K562 (cell line): ENCODE data around the gene QSOX2. TPM values are rescaled to one million over a fixed set of nuclear protein-coding genes. Genes with fewer than 3 reads are reported as not detected.

Experiments
- ATAC-seq: fragments of 200-7000 bp; cut with Tn5 transposase; 3 replicates; pipeline ENCODE4 v1.9.1; 2020; ENCODE audit warnings: moderate library complexity
- BruUV-seq: library from RNA; stranded (reverse); fragments of 400-500 nt; replicated peaks from 2 replicates; lab custom pipeline; 2021; lab: Mats Ljungman, UMichigan
- CTCF ChIA-PET: fragments of 300-600 bp; formaldehyde crosslinking; extraction: SDS; loops from one replicate; lab custom pipeline; 2021; ENCODE audit warnings: low intra/inter-chr PET ratio; lab: Yijun Ruan, JAX
- POLR2A ChIA-PET: fragments of 300-600, 350-650 bp; sonication (Branson Sonifier 250); formaldehyde crosslinking; extraction: SDS; loops from one replicate; lab custom pipeline; 2021; ENCODE audit warnings: antibody characterized with exemption, inconsistent platforms; lab: Yijun Ruan, JAX
- DNase-seq, 4 experiments: peaks; one replicate each; pipeline versions ENCODE4 v3.0.0 to v3.0.0-alpha.2; 2011 to 2018; ENCODE audit warnings: low spot score in 3 of 4, mixed read lengths in 3 of 4; ENCODE audit errors: extremely low read depth in 1 of 4
- FAIRE-seq: peaks from 2 replicates; lab custom pipeline; 2011; peaks lifted over from hg19 to GRCh38; lab: Jason Lieb, UNC
- H2AFZ ChIP-seq: 2 replicates; pipeline ENCODE4 v1.6.0; 2011; ENCODE audit warnings: low read depth, low read length, control low read depth, inconsistent platforms
- H3K27ac ChIP-seq: fragments of 200-600 bp; 3 replicates; pipeline ENCODE4 v1.8.0; 2011; ENCODE audit warnings: low read depth, mild to moderate bottlenecking, control low read depth, inconsistent platforms, low read length, moderate library complexity, mixed read lengths; ENCODE audit errors: extremely low read depth
- H3K27me3 ChIP-seq, 2 experiments: fragments of 300-600 bp in 1 of 2; 2 replicates in 1 of 2; 3 replicates in 1 of 2; pipeline versions ENCODE4 v1.6.0 to v1.8.0; 2011; ENCODE audit warnings: inconsistent platforms in 2 of 2, low read length in 2 of 2, mild to moderate bottlenecking in 1 of 2, mixed read lengths in 1 of 2, moderate library complexity in 1 of 2; ENCODE audit not compliant: control insufficient read depth in 2 of 2, insufficient read depth in 2 of 2
- H3K36me3 ChIP-seq: fragments of 300-600 bp; 3 replicates; pipeline ENCODE4 v1.8.0; 2011; ENCODE audit warnings: mild to moderate bottlenecking, low read length, inconsistent platforms; ENCODE audit not compliant: control insufficient read depth, insufficient read depth
- H3K4me1 ChIP-seq, 2 experiments: fragments of 200-600 bp in 1 of 2; replicated peaks in 1 of 2; 2 replicates in 1 of 2; 3 replicates in 1 of 2; pipeline versions ENCODE4 v1.5.1 to v1.8.0; 2011; ENCODE audit warnings: inconsistent platforms in 2 of 2, low read length in 2 of 2, mild to moderate bottlenecking in 1 of 2, mixed read lengths in 1 of 2, moderate library complexity in 1 of 2; ENCODE audit not compliant: control insufficient read depth in 2 of 2, insufficient read depth in 2 of 2
- H3K4me2 ChIP-seq: 2 replicates; pipeline ENCODE4 v1.6.1; 2011; ENCODE audit warnings: low read length, control low read depth, inconsistent platforms, mixed read lengths; ENCODE audit not compliant: insufficient read depth
- H3K4me3 ChIP-seq: fragments of 200-600 bp; sonication (generic), shearing (Covaris generic); 2 replicates; pipeline ENCODE4 v1.5.1; 2016; ENCODE audit warnings: control low read depth, inconsistent platforms
- H3K79me2 ChIP-seq: fragments of 200-600 bp; 3 replicates; pipeline ENCODE4 v1.8.0; 2011; ENCODE audit warnings: low read length, inconsistent platforms; ENCODE audit not compliant: control insufficient read depth, insufficient read depth
- H3K9ac ChIP-seq, 2 experiments: 2 replicates each; pipeline versions ENCODE4 v1.6.0 to v1.6.1; 2011; ENCODE audit warnings: low read depth in 2 of 2, low read length in 2 of 2, control low read depth in 1 of 2, inconsistent platforms in 1 of 2, mild to moderate bottlenecking in 1 of 2, mixed read lengths in 1 of 2; ENCODE audit not compliant: insufficient read depth in 1 of 2
- H3K9me1 ChIP-seq: one replicate; pipeline ENCODE4 v1.6.0; 2011; ENCODE audit warnings: inconsistent platforms, mild to moderate bottlenecking, low read length, moderate library complexity; ENCODE audit not compliant: control insufficient read depth, insufficient read depth
- H3K9me3 ChIP-seq: replicated peaks from 2 replicates; pipeline ENCODE4 v1.5.1; 2011; ENCODE audit warnings: low read depth, low read length, inconsistent platforms; ENCODE audit not compliant: control insufficient read depth, insufficient read depth
- H4K20me1 ChIP-seq: replicated peaks from 2 replicates; pipeline ENCODE4 v1.6.1; 2011; ENCODE audit warnings: low read length, inconsistent platforms, mixed read lengths; ENCODE audit not compliant: control insufficient read depth, insufficient read depth
- BACH1 ChIP-seq: fragments of 200-800 bp; sonication (Bioruptor generic); IDR thresholded peaks from 2 replicates; pipeline ENCODE4 v1.6.1; 2016; ENCODE audit warnings: missing genetic modification characterization, missing compliant biosample characterization
- KLF1 ChIP-seq: fragments of 450-650 bp; IDR thresholded peaks from 2 replicates; pipeline ENCODE4 v1.6.1; 2016; ENCODE audit warnings: missing genetic modification characterization, missing compliant biosample characterization
- NR3C1 ChIP-seq: sonication (generic); formaldehyde crosslinking; IDR thresholded peaks from 2 replicates; pipeline ENCODE4 v1.8.1; 2022; ENCODE audit warnings: missing genetic modification reagents
- SAFB2 ChIP-seq: fragments of 200-400 bp; formaldehyde crosslinking; IDR thresholded peaks from 2 replicates; pipeline ENCODE4 v1.6.1; 2018; ENCODE audit warnings: borderline replicate concordance, low read length, low read depth, moderate library complexity; ENCODE audit not compliant: severe bottlenecking
- ZNF224 ChIP-seq: sonication (generic); formaldehyde crosslinking; IDR thresholded peaks from 2 replicates; pipeline ENCODE4 v1.8.0; 2022; ENCODE audit warnings: mild to moderate bottlenecking, missing genetic modification reagents
- ZNF79 ChIP-seq: fragments of 250-450 bp; sonication (Bioruptor Pico); IDR thresholded peaks from 2 replicates; pipeline ENCODE4 v1.4.0; 2020; ENCODE audit warnings: low read depth, mild to moderate bottlenecking, moderate library complexity
- WGBS: fragments of 100-300 bp; shearing (Covaris generic); methylation state at CpG from one replicate; pipeline ENCODE4 v1.1.6; 2016; ENCODE audit warnings: low coverage, mixed read lengths; ENCODE audit not compliant: insufficient coverage; ENCODE audit errors: missing lambda C conversion rate; 5-methylcytosine and 5-hydroxymethylcytosine counted together
- in situ Hi-C: fragments of 300-500 bp; cut with MboI; formaldehyde crosslinking; loops from 4 replicates; pipeline ENCODE4 v1.15.0; 2018; ENCODE audit warnings: inconsistent platforms, mixed read lengths
- intact Hi-C: fragments of 100-400 bp; cut with micrococcal nuclease; formaldehyde crosslinking; loops from 2 replicates; pipeline ENCODE4 v1.14.2; 2022
- polyA plus RNA-seq, 8 experiments: library from polyadenylated mRNA; depleted of rRNA in 4 of 8; stranded (reverse) in 5 of 8; unstranded in 3 of 8; fragments of >200 nt; fragmentation: Nextera tagmentation in 2 of 8; fragmentation: Illumina TruSeq in 1 of 8; extraction: Ambion mirVana in 2 of 8; extraction: Trizol in 1 of 8; gene quantifications; 2 replicates each; pipeline versions ENCODE4 v1.2.1 to v1.2.3, GENCODE V29; 2011 to 2014; ENCODE audit warnings: inconsistent platforms in 1 of 8, missing spikeins in 1 of 8
- total RNA-seq, 7 experiments: library from RNA; depleted of rRNA in 6 of 7; stranded (reverse); fragments of >200 nt in 6 of 7; fragmentation: Illumina TruSeq in 2 of 7; extraction: Trizol in 2 of 7; gene quantifications; 2 replicates each; pipeline versions ENCODE4 v1.2.1 to v1.2.3, GENCODE V29; 2011 to 2021; ENCODE audit warnings: low replicate concordance in 1 of 7
- TF ChIP-seq, protein P1 (sequence below): fragments of 200-400 bp; formaldehyde crosslinking; IDR thresholded peaks from 2 replicates; pipeline ENCODE4 v1.6.1; 2017; ENCODE audit warnings: mild to moderate bottlenecking, low read depth, low read length, moderate library complexity
- TF ChIP-seq, protein P2 (sequence below): fragments of 450-650 bp; IDR thresholded peaks from 2 replicates; pipeline ENCODE4 v1.6.1; 2016; ENCODE audit warnings: mild to moderate bottlenecking
- TF ChIP-seq, protein P3 (sequence below), 2 experiments: fragments of 150-350 bp in 1 of 2; IDR thresholded peaks; 2 replicates each; pipeline ENCODE4 v1.6.1; 2012 to 2016; ENCODE audit warnings: low read depth in 2 of 2, low read length in 2 of 2, mild to moderate bottlenecking in 1 of 2, moderate library complexity in 1 of 2

Gene QSOX2
- total and polyA plus RNA-seq, 9 of the 15 experiments (the other 6 are each of a cell fraction or from before 2014, with no cell fraction given) = 0.51 to 23.7 (median 12.7) TPM

DNA sequence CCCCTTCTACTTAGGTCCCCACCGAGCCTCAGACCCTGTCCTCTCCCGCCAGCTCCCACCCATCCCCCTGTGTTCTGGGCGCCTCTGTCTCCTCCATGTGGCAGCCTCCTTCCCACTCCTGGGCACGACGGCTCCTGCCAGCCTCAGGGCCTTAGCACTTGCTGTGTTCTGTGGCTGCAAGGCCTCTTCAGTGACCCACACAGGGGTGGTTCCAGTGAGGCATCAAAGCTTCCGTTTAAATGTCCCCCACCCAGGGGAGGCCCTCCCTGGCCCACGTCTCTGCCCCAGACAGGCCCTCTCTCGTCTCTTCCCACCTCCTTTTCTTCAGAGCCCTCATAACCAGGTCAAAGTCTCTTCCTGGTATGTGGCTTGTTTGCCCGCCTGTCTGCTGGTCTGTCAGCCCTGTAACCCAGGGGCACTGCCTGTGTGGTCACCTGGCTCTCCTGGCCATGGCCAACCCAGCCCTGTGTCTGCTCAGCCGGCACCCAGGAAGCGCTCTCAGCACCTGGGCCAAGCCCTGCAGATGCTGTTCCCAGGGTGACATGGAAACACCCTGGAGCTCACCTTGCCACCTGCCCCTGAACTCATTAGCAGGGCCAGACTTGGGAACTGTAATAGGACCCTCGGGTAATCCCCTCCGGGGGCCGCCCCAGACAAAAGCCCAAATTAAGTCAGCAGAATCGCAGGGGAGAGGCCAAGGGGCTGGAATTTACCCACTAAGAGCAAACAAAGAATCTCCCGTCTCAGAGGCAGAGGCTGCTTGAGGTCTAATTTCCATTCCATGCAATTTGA lies 74.4 kb downstream of the QSOX2 start:
- in situ Hi-C loops = loop anchor here (5.0 kb wide), 1 partner anchor 96 kb away; no protein-coding TSS in a partner anchor
- FAIRE-seq = no peak
- TF ChIP-seq, protein P1, sequence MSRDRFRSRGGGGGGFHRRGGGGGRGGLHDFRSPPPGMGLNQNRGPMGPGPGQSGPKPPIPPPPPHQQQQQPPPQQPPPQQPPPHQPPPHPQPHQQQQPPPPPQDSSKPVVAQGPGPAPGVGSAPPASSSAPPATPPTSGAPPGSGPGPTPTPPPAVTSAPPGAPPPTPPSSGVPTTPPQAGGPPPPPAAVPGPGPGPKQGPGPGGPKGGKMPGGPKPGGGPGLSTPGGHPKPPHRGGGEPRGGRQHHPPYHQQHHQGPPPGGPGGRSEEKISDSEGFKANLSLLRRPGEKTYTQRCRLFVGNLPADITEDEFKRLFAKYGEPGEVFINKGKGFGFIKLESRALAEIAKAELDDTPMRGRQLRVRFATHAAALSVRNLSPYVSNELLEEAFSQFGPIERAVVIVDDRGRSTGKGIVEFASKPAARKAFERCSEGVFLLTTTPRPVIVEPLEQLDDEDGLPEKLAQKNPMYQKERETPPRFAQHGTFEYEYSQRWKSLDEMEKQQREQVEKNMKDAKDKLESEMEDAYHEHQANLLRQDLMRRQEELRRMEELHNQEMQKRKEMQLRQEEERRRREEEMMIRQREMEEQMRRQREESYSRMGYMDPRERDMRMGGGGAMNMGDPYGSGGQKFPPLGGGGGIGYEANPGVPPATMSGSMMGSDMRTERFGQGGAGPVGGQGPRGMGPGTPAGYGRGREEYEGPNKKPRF = no peak
- TF ChIP-seq SAFB2 = no peak
- TF ChIP-seq BACH1 (tag) = no peak
- TF ChIP-seq ZNF224 (CRISPR knock-in tag) = no peak
- TF ChIP-seq ZNF79 = no peak
- TF ChIP-seq, protein P2, sequence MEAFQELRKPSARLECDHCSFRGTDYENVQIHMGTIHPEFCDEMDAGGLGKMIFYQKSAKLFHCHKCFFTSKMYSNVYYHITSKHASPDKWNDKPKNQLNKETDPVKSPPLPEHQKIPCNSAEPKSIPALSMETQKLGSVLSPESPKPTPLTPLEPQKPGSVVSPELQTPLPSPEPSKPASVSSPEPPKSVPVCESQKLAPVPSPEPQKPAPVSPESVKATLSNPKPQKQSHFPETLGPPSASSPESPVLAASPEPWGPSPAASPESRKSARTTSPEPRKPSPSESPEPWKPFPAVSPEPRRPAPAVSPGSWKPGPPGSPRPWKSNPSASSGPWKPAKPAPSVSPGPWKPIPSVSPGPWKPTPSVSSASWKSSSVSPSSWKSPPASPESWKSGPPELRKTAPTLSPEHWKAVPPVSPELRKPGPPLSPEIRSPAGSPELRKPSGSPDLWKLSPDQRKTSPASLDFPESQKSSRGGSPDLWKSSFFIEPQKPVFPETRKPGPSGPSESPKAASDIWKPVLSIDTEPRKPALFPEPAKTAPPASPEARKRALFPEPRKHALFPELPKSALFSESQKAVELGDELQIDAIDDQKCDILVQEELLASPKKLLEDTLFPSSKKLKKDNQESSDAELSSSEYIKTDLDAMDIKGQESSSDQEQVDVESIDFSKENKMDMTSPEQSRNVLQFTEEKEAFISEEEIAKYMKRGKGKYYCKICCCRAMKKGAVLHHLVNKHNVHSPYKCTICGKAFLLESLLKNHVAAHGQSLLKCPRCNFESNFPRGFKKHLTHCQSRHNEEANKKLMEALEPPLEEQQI = no peak
- TF ChIP-seq, protein P3, sequence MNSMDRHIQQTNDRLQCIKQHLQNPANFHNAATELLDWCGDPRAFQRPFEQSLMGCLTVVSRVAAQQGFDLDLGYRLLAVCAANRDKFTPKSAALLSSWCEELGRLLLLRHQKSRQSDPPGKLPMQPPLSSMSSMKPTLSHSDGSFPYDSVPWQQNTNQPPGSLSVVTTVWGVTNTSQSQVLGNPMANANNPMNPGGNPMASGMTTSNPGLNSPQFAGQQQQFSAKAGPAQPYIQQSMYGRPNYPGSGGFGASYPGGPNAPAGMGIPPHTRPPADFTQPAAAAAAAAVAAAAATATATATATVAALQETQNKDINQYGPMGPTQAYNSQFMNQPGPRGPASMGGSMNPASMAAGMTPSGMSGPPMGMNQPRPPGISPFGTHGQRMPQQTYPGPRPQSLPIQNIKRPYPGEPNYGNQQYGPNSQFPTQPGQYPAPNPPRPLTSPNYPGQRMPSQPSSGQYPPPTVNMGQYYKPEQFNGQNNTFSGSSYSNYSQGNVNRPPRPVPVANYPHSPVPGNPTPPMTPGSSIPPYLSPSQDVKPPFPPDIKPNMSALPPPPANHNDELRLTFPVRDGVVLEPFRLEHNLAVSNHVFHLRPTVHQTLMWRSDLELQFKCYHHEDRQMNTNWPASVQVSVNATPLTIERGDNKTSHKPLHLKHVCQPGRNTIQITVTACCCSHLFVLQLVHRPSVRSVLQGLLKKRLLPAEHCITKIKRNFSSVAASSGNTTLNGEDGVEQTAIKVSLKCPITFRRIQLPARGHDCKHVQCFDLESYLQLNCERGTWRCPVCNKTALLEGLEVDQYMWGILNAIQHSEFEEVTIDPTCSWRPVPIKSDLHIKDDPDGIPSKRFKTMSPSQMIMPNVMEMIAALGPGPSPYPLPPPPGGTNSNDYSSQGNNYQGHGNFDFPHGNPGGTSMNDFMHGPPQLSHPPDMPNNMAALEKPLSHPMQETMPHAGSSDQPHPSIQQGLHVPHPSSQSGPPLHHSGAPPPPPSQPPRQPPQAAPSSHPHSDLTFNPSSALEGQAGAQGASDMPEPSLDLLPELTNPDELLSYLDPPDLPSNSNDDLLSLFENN (IDR thresholded peaks at IDR 0.05; ENCODE audit: low read depth in 2 of 2, low read length in 2 of 2) = no peak
- no peak for TF ChIP-seq KLF1 (tag)
- TF ChIP-seq NR3C1 (CRISPR knock-in tag) = no peak

More for the DNA sequence above, 74.4 kb downstream of the QSOX2 start:
- WGBS = 24% methylated on average over 14 of the region's 16 CpGs
- Histone ChIP-seq H3K27ac (no peak overlapping the region), H2AFZ (no peak overlapping the region), H3K36me3 (no peaks in the 10 kb centered on the region), H3K4me1 (peaks cover 0 to 24% of the 10 kb centered on the region in 2 experiments; a peak in 2 of 5 replicates), H3K9me3 (peaks cover 2% of the 10 kb centered on the region; the same call in 1 of the 2 replicates), H3K4me2 (no peak overlapping the region), H3K9ac (peak overlapping the region in 1 of 2 experiments; percentile 64; a peak in 2 of 4 replicates), H3K27me3 (peaks cover 22 to 54% of the 10 kb centered on the region in 2 experiments; a peak in 4 of 5 replicates), H4K20me1 (0 out of 2 replicates have a peak, but pooled peaks cover 5% of the 10 kb centered on the region), H3K9me1 (no peaks in the 10 kb centered on the region), H3K79me2 (no peaks in the 10 kb centered on the region), H3K4me3 (no peak overlapping the region)
- intact Hi-C loops = loop anchor here (2.0 kb wide), 1 partner anchor 56 kb away; no protein-coding TSS in a partner anchor
- ChIA-PET CTCF (interaction anchor here (0.7 to 3.1 kb wide), 3 partner anchors 55 to 113 kb away, joined by 3 to 25 read pairs (median 9); no protein-coding TSS in a partner anchor), POLR2A (interaction anchor here (0.5 to 1.0 kb wide), 3 partner anchors 7 to 192 kb away, joined by 3 to 4 read pairs (median 3); partner anchors contain the start of gene DNLZ)
- no peak for ATAC-seq
- no peak for DNase-seq
- BruUV-seq = no TSS peak
